Activated CD4-positive, alpha-beta T cell treated with anti-CD3 and anti-CD28 coated beads, Interleukin-2, amount 10 ng/mL, durations not matched to agents 7 days and 5 days (primary cell): ENCODE data around the gene LXN. TPM values are rescaled to one million over a fixed set of nuclear protein-coding genes. Genes with fewer than 3 reads are reported as not detected.
"Not testable (repeated sequence)": the region's sequence is repeated elsewhere in the genome, so short reads cannot be mapped to it uniquely, and the experiment has no call there.

ENCODE experiments used
- CTCF ChIA-PET: fragments of 350-600 bp; sonication (Branson Sonifier 250); formaldehyde crosslinking; loops from one replicate; lab custom pipeline; 2021; ENCODE audit warnings: antibody characterized with exemption; lab: Charles Lee
- POLR2A ChIA-PET: fragments of 350-600 bp; sonication (Branson Sonifier 250); formaldehyde crosslinking; loops from one replicate; lab custom pipeline; 2021; ENCODE audit warnings: antibody characterized with exemption; lab: Charles Lee
- DNase-seq: peaks from one replicate; pipeline ENCODE4 v3.0.0-alpha.2; 2020
- H3K27ac Mint-ChIP-seq: one replicate; pipeline ENCODE4 v1.8.0; 2021; ENCODE audit warnings: mild to moderate bottlenecking, moderate library complexity, mixed read lengths
- H3K27me3 Mint-ChIP-seq: one replicate; pipeline ENCODE4 v1.8.0; 2021; ENCODE audit warnings: mixed read lengths
- H3K36me3 Mint-ChIP-seq: one replicate; pipeline ENCODE4 v1.8.0; 2021; ENCODE audit warnings: low read depth, mixed read lengths
- H3K4me1 Mint-ChIP-seq: one replicate; pipeline ENCODE4 v1.8.0; 2021; ENCODE audit warnings: mixed read lengths
- H3K4me3 Mint-ChIP-seq: one replicate; pipeline ENCODE4 v1.8.0; 2021; ENCODE audit warnings: mild to moderate bottlenecking, moderate library complexity, mixed read lengths
- H3K9me3 Mint-ChIP-seq: one replicate; pipeline ENCODE4 v1.8.0; 2021; ENCODE audit warnings: mixed read lengths
- total RNA-seq, 2 experiments: library from RNA; stranded (reverse); gene quantifications; one replicate each; pipeline ENCODE4 v1.2.3, GENCODE V29; 2021

Gene LXN
- total RNA-seq, 2 experiments from 2014 or later = 9.3 to 11.5 TPM

DNA sequence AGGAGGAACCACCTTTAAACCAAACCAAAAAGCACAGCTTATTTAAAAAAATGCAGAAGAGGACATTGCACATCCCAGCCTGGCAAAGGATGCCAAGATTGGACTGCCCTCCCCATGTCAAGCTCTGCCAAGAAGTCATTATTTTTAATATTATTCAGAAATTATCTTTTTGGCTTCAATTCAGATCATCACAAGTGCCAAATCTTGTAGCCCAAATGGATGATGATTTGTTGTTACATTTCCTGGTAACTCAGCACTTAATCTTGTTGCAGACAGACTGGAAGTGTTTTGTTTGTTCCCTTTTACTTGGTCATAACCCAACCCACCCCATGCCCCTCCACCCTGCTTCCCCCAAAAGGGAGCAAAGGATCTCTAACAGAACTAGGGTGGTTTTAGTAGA lies 28.1 kb upstream of the LXN start:
- Mint-ChIP-seq H3K4me3 (no peak overlapping the region), H3K27ac (no peak overlapping the region), H3K4me1 (peaks cover 6% of the 10 kb centered on the region), H3K36me3 (peaks cover 22% of the 10 kb centered on the region), H3K9me3 (no peaks in the 10 kb centered on the region), H3K27me3 (no peaks in the 10 kb centered on the region)
- DNase-seq = no peak
- ChIA-PET POLR2A (no interaction called here), CTCF (interaction anchor here (0.9 to 1.3 kb wide), 3 partner anchors 12 to 27 kb away, joined by 3 read pairs; no protein-coding TSS in a partner anchor)

- DNase-seq = no peak
- H3K4me3 Mint-ChIP-seq = no peak overlapping the region
- H3K9me3 Mint-ChIP-seq = no peaks in the 10 kb centered on the region
- POLR2A ChIA-PET = no interaction called here
- no peak overlapping the region for H3K27ac Mint-ChIP-seq
- CTCF ChIA-PET = interaction anchor here (1.0 kb wide), 1 partner anchor 27 kb away, joined by 3 read pairs; no protein-coding TSS in a partner anchor
- no peaks in the 10 kb centered on the region for H3K4me1 Mint-ChIP-seq
- peaks cover 34% of the 10 kb centered on the region for H3K36me3 Mint-ChIP-seq
- no peaks in the 10 kb centered on the region for H3K27me3 Mint-ChIP-seq
These were observed 24.2 kb upstream of the LXN start for GRCh38 chr3:158696618-158697017.

- H3K27ac Mint-ChIP-seq, H3K9me3 Mint-ChIP-seq, DNase-seq, H3K4me3 Mint-ChIP-seq, CTCF ChIA-PET, POLR2A ChIA-PET, H3K27me3 Mint-ChIP-seq, H3K4me1 Mint-ChIP-seq: not testable (repeated sequence)
- H3K36me3 Mint-ChIP-seq = peaks cover 42% of the 10 kb centered on the region
These were observed 21.5 kb upstream of the LXN start for GRCh38 chr3:158693866-158694456.

DNA sequence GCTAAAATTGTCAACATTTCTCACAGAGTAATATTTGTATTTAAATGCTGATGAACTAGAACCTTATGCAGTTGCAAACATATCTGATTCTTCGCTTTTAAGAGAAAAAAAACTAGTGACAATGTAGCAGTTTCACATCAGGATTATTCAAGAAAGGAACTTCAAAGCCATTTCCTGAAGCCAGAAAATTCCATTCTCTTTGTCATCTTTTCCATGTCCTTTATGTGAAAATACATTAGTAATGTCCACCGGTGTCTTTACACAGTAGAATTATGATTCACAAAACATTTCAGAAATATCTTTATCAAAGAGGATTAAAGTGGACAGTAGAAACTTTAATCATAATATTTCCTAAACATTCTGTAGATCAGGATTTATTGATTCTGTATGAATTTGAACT lies 12.7 kb upstream of the LXN start:
- ChIA-PET POLR2A (no interaction called here), CTCF (no interaction called here)
- no peak for DNase-seq
- Mint-ChIP-seq H3K4me3 (no peak overlapping the region), H3K4me1 (no peaks in the 10 kb centered on the region), H3K27ac (no peak overlapping the region), H3K9me3 (no peaks in the 10 kb centered on the region), H3K36me3 (peaks cover 11% of the 10 kb centered on the region), H3K27me3 (no peaks in the 10 kb centered on the region)

DNA sequence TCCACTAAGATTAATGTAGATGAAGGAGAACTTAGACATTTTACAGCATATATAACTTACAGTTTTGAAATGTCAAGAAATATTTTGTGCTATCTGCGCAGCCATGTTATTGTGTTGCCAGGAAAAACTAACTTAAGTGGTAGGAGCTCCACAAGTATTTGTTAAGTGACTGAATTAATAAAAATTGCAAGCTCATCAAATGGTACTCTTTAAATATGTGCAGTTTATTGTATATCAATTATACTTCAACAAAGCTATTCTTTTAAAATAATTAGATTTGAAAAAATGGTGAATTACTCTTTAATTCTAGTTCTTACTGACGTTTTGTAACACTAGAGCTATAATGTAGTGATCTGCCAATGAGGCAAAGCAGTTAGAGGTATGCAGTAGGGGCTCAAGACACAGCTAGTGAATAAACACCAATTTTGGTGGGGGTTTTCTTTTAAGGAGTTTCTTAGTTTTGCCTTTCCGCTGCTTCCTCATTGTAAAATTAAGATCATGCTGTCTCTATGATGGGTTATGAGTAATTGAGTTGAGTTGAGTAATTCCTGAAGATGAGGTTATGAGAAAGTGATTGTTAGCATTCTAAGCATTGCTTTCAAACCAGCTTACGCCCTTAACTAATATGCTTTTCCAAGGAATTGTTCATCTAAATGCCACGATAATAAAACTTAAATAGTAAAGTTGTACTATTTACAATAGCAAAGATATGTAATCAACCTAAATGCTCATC lies 10.9 kb upstream of the LXN start:
- no peaks in the 10 kb centered on the region for H3K4me1 Mint-ChIP-seq
- H3K27ac Mint-ChIP-seq = no peak overlapping the region
- no peak for DNase-seq
- H3K9me3 Mint-ChIP-seq = no peaks in the 10 kb centered on the region
- H3K4me3 Mint-ChIP-seq = no peak overlapping the region
- CTCF ChIA-PET = interaction anchor here (0.6 to 1.1 kb wide), 2 partner anchors 11 to 1111 kb away, joined by 3 to 4 read pairs; partner anchors contain the start of gene LXN
- no peaks in the 10 kb centered on the region for H3K27me3 Mint-ChIP-seq
- POLR2A ChIA-PET = no interaction called here
- H3K36me3 Mint-ChIP-seq = peaks cover 8% of the 10 kb centered on the region

DNA sequence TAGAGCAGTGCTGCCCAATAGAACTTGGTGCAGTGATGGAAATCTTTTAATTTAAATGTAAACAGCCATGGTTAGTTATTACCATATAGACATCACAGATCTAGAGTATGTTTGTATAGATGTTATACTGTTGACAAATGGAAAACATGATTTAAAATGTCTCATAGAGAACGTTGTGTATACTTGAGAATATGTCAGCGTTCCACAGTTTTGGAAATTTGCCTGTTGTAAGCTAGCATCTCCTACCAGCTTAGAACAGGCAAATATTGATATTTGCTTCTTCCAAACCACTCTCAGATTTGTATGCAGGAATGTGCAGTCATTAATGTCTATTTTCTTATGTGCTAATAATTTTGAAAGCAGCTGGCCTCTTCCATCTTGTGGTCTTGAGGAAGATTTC lies 8.4 kb upstream of the LXN start:
- H3K27ac Mint-ChIP-seq = no peak overlapping the region
- ChIA-PET CTCF (no interaction called here), POLR2A (no interaction called here)
- no peaks in the 10 kb centered on the region for H3K9me3 Mint-ChIP-seq
- DNase-seq = no peak
- no peak overlapping the region for H3K4me3 Mint-ChIP-seq
- no peaks in the 10 kb centered on the region for H3K27me3 Mint-ChIP-seq
- no peaks in the 10 kb centered on the region for H3K4me1 Mint-ChIP-seq
- H3K36me3 Mint-ChIP-seq = peaks cover 11% of the 10 kb centered on the region

DNA sequence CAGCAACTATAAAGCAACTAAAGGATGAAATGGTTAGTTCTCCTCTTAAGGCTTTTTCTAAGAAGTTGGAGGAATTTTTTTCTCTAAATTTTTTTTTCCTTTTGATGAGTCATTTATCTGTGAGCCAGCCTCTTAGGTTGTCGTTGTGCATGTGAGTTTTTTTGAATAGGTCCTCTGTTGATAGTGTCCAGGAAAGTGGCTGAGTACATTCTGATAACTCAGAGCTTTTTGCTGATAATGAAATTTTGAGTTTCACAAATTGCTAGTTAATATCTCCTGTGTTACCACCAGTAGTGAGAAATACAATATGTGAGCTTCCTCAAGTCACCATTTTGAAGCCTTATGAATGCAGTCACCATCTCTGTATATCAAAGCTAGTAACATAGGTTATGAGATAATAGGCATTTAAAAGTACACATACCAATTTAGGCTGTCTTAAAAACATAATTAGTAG lies 7.1 kb upstream of the LXN start:
- H3K27me3 Mint-ChIP-seq = no peaks in the 10 kb centered on the region
- H3K36me3 Mint-ChIP-seq = peaks cover 7% of the 10 kb centered on the region
- CTCF ChIA-PET = interaction anchor here (0.6 to 1.4 kb wide), 4 partner anchors 20 to 1563 kb away, joined by 3 to 6 read pairs (median 3); no protein-coding TSS in a partner anchor
- no peak overlapping the region for H3K4me3 Mint-ChIP-seq
- no peak for DNase-seq
- POLR2A ChIA-PET = no interaction called here
- H3K27ac Mint-ChIP-seq = no peak overlapping the region
- no peaks in the 10 kb centered on the region for H3K4me1 Mint-ChIP-seq
- no peaks in the 10 kb centered on the region for H3K9me3 Mint-ChIP-seq

DNA sequence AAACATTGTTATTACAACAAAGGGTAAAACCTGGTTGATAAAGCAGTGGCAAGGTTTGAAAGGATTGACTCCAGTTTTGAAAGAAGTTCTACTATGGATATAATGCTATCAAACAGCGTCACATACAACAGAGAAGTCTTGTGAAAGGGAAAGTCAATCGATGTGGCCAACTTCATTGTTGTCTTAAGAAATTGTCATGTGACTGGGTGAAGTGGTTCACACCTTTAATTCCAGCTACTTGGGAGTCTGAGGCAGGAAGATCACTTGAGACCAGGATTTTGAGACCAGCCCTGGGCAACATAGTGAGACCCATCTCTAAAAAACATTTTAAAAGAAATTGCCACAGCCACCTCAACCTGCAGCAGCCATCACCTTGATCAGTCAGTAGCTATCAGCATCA lies 6.2 kb upstream of the LXN start:
- Mint-ChIP-seq H3K4me3 (no peak overlapping the region), H3K27me3 (no peaks in the 10 kb centered on the region), H3K4me1 (peaks cover 2% of the 10 kb centered on the region), H3K9me3 (no peaks in the 10 kb centered on the region), H3K36me3 (peaks cover 4% of the 10 kb centered on the region), H3K27ac (no peak overlapping the region)
- ChIA-PET POLR2A (no interaction called here), CTCF (interaction anchor here (1.2 to 1.4 kb wide), 2 partner anchors 19 to 22 kb away, joined by 3 to 6 read pairs; no protein-coding TSS in a partner anchor)
- DNase-seq = no peak

DNA sequence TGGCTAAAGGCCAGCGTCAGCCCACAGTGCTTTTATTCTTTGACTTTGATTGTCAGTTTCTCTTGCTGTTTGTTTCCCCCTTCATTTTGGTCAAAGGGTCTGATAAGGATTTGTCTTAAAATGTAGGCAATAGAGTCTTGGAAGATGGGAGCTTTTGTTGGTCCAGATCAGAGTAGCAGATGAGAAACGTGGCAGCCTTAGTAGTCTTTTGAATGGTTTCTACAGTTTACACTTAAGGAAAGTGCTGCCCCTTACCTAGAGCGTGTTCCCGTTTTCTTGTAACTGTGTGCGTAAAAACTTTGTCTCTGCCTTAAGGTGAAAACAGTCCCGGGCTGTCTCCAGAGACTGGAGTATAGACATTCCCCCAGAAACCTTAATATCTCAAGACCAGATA lies 630 bp downstream of the LXN start:
- no peaks in the 10 kb centered on the region for H3K27me3 Mint-ChIP-seq
- peaks cover 28% of the 10 kb centered on the region for H3K4me1 Mint-ChIP-seq
- peak overlapping the region; percentile 91 for H3K4me3 Mint-ChIP-seq
- H3K9me3 Mint-ChIP-seq = no peaks in the 10 kb centered on the region
- peaks cover 26% of the 10 kb centered on the region for H3K36me3 Mint-ChIP-seq
- peak overlapping the region; percentile 95 for H3K27ac Mint-ChIP-seq
- ChIA-PET CTCF (interaction anchor here (0.8 to 1.7 kb wide), 4 partner anchors 11 to 1697 kb away, joined by 3 to 17 read pairs (median 4); no protein-coding TSS in a partner anchor), POLR2A (no interaction called here)
- no peak for DNase-seq

- H3K4me3 Mint-ChIP-seq = no peak overlapping the region
- no peak overlapping the region for H3K27ac Mint-ChIP-seq
- ChIA-PET POLR2A (no interaction called here), CTCF (interaction anchor here (1.4 kb wide), 1 partner anchor 24 kb away, joined by 3 read pairs; the partner anchor contains the start of gene GFM1)
- H3K27me3 Mint-ChIP-seq = no peaks in the 10 kb centered on the region
- peaks cover 26% of the 10 kb centered on the region for H3K4me1 Mint-ChIP-seq
- H3K9me3 Mint-ChIP-seq = no peaks in the 10 kb centered on the region
- DNase-seq = no peak
- H3K36me3 Mint-ChIP-seq = peaks cover 37% of the 10 kb centered on the region
These were observed 3.9 kb downstream of the LXN start for GRCh38 chr3:158668506-158668905.

DNA sequence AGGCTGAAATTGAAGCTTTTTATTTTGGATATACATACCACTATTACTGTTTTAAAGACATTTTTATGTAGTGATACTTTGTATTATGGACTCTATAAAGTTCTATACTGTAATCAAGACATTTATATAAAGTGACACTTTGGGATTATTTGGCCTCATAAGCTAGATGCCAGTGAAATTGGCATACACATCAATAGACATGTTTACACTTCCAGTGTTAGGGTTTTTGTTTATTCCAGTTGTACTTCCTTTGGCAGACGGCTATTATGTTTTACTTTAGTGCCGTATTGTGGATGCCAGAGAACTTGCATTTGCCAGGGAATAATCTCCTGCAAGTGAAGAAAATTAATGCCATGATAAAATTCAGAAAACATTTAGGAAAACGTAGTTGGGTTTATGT lies 6.0 kb downstream of the LXN start:
- no peaks in the 10 kb centered on the region for H3K9me3 Mint-ChIP-seq
- peaks cover 11% of the 10 kb centered on the region for H3K4me1 Mint-ChIP-seq
- peaks cover 37% of the 10 kb centered on the region for H3K36me3 Mint-ChIP-seq
- H3K4me3 Mint-ChIP-seq = no peak overlapping the region
- ChIA-PET CTCF (no interaction called here), POLR2A (no interaction called here)
- no peaks in the 10 kb centered on the region for H3K27me3 Mint-ChIP-seq
- no peak overlapping the region for H3K27ac Mint-ChIP-seq
- no peak for DNase-seq

DNA sequence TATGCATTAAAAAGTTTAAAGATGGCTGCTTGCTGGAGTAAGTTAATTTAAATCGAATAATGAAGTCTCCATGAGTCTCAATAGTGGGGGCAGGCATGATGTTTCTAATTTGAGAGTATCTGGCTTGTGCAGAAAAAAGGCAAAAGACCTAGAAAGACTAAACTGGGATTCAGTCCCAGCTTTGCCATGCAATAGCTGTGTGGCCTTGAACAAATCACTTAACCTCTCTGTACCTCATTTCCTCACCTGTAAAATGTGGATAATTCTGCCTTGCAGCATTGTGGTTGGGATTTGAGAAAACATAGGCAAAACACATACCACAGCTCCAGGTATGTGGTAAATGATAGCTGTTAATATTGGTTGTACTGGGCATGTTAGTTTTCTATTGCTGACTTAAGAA lies 8.6 kb downstream of the LXN start:
- Mint-ChIP-seq H3K4me1 (peaks cover 8% of the 10 kb centered on the region), H3K9me3 (no peaks in the 10 kb centered on the region), H3K36me3 (peaks cover 31% of the 10 kb centered on the region), H3K27ac (no peak overlapping the region), H3K4me3 (no peak overlapping the region), H3K27me3 (no peaks in the 10 kb centered on the region)
- POLR2A ChIA-PET = no interaction called here
- DNase-seq = no peak
- CTCF ChIA-PET = interaction anchor here (1.5 kb wide), 1 partner anchor 19 kb away, joined by 5 read pairs; the partner anchor contains the start of gene GFM1

DNA sequence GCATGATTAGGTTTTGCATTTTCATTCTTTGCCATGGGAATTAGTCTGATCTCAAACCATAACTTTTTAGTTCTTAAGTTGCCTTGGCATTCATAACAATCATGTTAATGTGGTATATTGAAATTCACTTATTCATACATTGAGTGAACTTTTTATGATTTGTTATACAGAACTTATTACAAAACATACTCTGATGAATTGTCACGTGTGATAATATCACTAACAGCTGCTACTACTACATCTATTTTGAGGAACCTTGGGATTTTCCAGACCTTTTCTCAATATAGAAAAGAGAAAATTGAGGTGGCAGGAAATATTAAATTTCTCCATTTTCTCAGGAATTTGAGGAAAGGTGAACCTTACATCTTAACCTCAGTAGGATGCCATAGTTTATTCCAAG lies 9.2 kb downstream of the LXN start:
- H3K27me3 Mint-ChIP-seq = no peaks in the 10 kb centered on the region

More for the DNA sequence above, 9.2 kb downstream of the LXN start:
- POLR2A ChIA-PET = no interaction called here
- CTCF ChIA-PET = no interaction called here
- H3K4me1 Mint-ChIP-seq = peaks cover 10% of the 10 kb centered on the region
- H3K36me3 Mint-ChIP-seq = peaks cover 25% of the 10 kb centered on the region
- no peak overlapping the region for H3K4me3 Mint-ChIP-seq
- H3K9me3 Mint-ChIP-seq = no peaks in the 10 kb centered on the region
- H3K27ac Mint-ChIP-seq = no peak overlapping the region
- DNase-seq = no peak
